ENCODE results near the gene UXS1. TPM values are rescaled to one million over a fixed set of nuclear protein-coding genes. Genes with fewer than 3 reads are reported as not detected.

Gene UXS1
- polyA plus RNA-seq, 1 of the 3 experiments (the other 2 are of a cell fraction) = 55.9 TPM

DNA sequence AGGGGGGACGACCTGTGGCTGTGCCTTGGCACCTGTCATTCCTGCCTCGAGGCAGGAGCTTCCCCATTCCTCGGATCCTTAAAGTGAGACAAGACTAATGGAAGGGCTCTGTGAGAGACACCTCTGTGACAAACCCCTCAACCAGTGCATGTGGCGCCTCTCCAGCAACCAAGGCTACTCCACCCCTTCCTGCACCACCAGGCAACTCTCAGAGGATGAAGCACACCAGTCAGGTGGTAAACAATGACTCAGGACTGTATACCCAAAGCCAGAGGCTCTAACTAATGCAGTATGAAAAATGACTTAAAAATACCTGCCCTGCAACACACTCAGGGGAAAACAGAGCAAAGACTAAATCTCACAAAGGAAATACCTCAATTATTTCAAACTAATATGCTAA is 136.9 kb downstream of the UXS1 start:
- Histone ChIP-seq H4K20me1 (ENCODE audit: insufficient read depth) (no peaks in the 10 kb centered on the region), H3K79me2 (ENCODE audit: insufficient read depth) (no peaks in the 10 kb centered on the region), H3K27me3 (ENCODE audit: insufficient read depth) (no peaks in the 10 kb centered on the region), H2AFZ (ENCODE audit: low read depth) (no peak overlapping the region), H3K9me3 (no peaks in the 10 kb centered on the region), H3K9ac (no peak overlapping the region), H3K4me1 (ENCODE audit: control insufficient read depth in 1 of 2, insufficient read depth in 2 of 2, low read depth in 1 of 2, low read length in 1 of 2) (no peaks in the 10 kb centered on the region; a peak in 1 of 4 replicates), H3K36me3 (replicated peaks in 1 of 2; ENCODE audit: control insufficient read depth in 1 of 2, insufficient read depth in 2 of 2, low read length in 1 of 2) (no peaks in the 10 kb centered on the region), H3K9me2 (no peaks in the 10 kb centered on the region), H3K4me3 (ENCODE audit: low read depth in 2 of 2, low read length in 1 of 2) (no peak overlapping the region), H3F3A (replicated peaks; ENCODE audit: insufficient read depth) (no peaks in the 10 kb centered on the region), H3K27ac (ENCODE audit: low read depth in 2 of 2, low read length in 1 of 2) (no peak overlapping the region), H3K4me2 (no peak overlapping the region)
- CTCF ChIA-PET = no interaction called here
- POLR2A ChIA-PET = no interaction called here
- no peak for DNase-seq
- 10% methylated on average over 3 of the region's 4 CpGs for WGBS (ENCODE audit: low lambda C conversion rate)
- TF ChIP-seq, protein P1, sequence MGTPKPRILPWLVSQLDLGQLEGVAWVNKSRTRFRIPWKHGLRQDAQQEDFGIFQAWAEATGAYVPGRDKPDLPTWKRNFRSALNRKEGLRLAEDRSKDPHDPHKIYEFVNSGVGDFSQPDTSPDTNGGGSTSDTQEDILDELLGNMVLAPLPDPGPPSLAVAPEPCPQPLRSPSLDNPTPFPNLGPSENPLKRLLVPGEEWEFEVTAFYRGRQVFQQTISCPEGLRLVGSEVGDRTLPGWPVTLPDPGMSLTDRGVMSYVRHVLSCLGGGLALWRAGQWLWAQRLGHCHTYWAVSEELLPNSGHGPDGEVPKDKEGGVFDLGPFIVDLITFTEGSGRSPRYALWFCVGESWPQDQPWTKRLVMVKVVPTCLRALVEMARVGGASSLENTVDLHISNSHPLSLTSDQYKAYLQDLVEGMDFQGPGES (IDR thresholded peaks at IDR 0.05; ENCODE audit: low read depth, low read length) = no peak
- TF ChIP-seq GATA2 (CRISPR knock-in tag; IDR thresholded peaks at IDR 0.05) (no peak), TEAD4 (IDR thresholded peaks at IDR 0.05; ENCODE audit: borderline replicate concordance, insufficient read depth) (no peak), SMC3 (IDR thresholded peaks at IDR 0.05; ENCODE audit: low read depth, low read length) (no peak), JUND (IDR thresholded peaks at IDR 0.05) (no peak), POLR2AphosphoS5 (IDR thresholded peaks at IDR 0.05; ENCODE audit: low read depth, low read length) (no peak), YY1 (IDR thresholded peaks at IDR 0.05; ENCODE audit: low read depth) (no peak), GABPA (IDR thresholded peaks at IDR 0.05; ENCODE audit: low read depth) (no peak), RXRA (IDR thresholded peaks at IDR 0.05; ENCODE audit: borderline replicate concordance, low read depth) (no peak)
- TF ChIP-seq, protein P2, sequence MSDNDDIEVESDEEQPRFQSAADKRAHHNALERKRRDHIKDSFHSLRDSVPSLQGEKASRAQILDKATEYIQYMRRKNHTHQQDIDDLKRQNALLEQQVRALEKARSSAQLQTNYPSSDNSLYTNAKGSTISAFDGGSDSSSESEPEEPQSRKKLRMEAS (IDR thresholded peaks at IDR 0.05; ENCODE audit: low read depth) = no peak
- TF ChIP-seq, protein P3, sequence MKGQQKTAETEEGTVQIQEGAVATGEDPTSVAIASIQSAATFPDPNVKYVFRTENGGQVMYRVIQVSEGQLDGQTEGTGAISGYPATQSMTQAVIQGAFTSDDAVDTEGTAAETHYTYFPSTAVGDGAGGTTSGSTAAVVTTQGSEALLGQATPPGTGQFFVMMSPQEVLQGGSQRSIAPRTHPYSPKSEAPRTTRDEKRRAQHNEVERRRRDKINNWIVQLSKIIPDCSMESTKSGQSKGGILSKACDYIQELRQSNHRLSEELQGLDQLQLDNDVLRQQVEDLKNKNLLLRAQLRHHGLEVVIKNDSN (IDR thresholded peaks at IDR 0.05; ENCODE audit: borderline replicate concordance, low read depth) = no peak
- TF ChIP-seq, protein P4, sequence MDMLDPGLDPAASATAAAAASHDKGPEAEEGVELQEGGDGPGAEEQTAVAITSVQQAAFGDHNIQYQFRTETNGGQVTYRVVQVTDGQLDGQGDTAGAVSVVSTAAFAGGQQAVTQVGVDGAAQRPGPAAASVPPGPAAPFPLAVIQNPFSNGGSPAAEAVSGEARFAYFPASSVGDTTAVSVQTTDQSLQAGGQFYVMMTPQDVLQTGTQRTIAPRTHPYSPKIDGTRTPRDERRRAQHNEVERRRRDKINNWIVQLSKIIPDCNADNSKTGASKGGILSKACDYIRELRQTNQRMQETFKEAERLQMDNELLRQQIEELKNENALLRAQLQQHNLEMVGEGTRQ (IDR thresholded peaks at IDR 0.05; ENCODE audit: borderline replicate concordance, low read depth, low read length) = no peak
- TF ChIP-seq, protein P5, sequence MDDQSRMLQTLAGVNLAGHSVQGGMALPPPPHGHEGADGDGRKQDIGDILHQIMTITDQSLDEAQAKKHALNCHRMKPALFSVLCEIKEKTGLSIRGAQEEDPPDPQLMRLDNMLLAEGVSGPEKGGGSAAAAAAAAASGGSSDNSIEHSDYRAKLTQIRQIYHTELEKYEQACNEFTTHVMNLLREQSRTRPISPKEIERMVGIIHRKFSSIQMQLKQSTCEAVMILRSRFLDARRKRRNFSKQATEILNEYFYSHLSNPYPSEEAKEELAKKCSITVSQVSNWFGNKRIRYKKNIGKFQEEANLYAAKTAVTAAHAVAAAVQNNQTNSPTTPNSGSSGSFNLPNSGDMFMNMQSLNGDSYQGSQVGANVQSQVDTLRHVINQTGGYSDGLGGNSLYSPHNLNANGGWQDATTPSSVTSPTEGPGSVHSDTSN (IDR thresholded peaks at IDR 0.05) = no peak
